Sigmoid colon (tissue), 3 donors: ENCODE results near the gene BCL11B.

Experiments
- CTCF ChIP-seq, 4 experiments: fragments of 450-650 bp in 3 of 4; fragments of 200-600 bp in 1 of 4; IDR thresholded peaks; one replicate each; pipeline ENCODE4 v1.5.1; 2016 to 2019; ENCODE audit warnings: antibody characterized with exemption in 4 of 4, mild to moderate bottlenecking in 3 of 4, moderate library complexity in 2 of 4
- POLR2A ChIP-seq, 2 donors: fragments of 450-650 bp; IDR thresholded peaks; one replicate each; pipeline ENCODE4 v1.6.1; 2016; ENCODE audit warnings: antibody characterized with exemption in 2 of 2, mild to moderate bottlenecking in 2 of 2, moderate library complexity in 2 of 2

GRCh38 chr14:99213527-99213971 is 58.4 kb downstream of the BCL11B start:
- no peak for TF ChIP-seq POLR2A (IDR thresholded peaks at IDR 0.05)
- TF ChIP-seq CTCF (IDR thresholded peaks at IDR 0.05) = no peak
